HG03196 (cell line): ENCODE measurements around the gene NSUN2.

ENCODE experiments used
- ATAC-seq: cut with Tn5 transposase; IDR thresholded peaks from one replicate; pipeline ENCODE4 v1.9.1; 2021; ENCODE audit not compliant: unreplicated experiment

NSUN2 gene

GRCh38 chr5:6606884-6607558 lies 25.8 kb downstream of the NSUN2 start:
- no peak for ATAC-seq

- no peak for ATAC-seq
Observed at GRCh38 chr5:6604946-6605345, 27.9 kb downstream of the NSUN2 start.

GRCh38 chr5:6604341-6604740 lies 28.5 kb downstream of the NSUN2 start:
- no peak for ATAC-seq

GRCh38 chr5:6603643-6604042 lies 29.2 kb downstream of the NSUN2 start:
- ATAC-seq, result no peak

- ATAC-seq, result no peak
Observed at GRCh38 chr5:6602441-6602840, 30.4 kb downstream of the NSUN2 start.

- no peak for ATAC-seq
Observed at GRCh38 chr5:6601816-6602215, 31.0 kb downstream of the NSUN2 start.

- ATAC-seq, result no peak
Observed at GRCh38 chr5:6601271-6601670, 31.6 kb downstream of the NSUN2 start.

GRCh38 chr5:6599739-6600138 lies 33.1 kb downstream of the NSUN2 start:
- no peak for ATAC-seq

GRCh38 chr5:6598351-6598900 lies 34.4 kb downstream of the NSUN2 start:
- ATAC-seq, result no peak

- ATAC-seq, result no peak
Observed at GRCh38 chr5:6597557-6597956, 35.3 kb downstream of the NSUN2 start.

- ATAC-seq, result no peak
Observed at GRCh38 chr5:6596388-6596787, 36.5 kb downstream of the NSUN2 start.

- no peak for ATAC-seq
Observed at GRCh38 chr5:6595405-6595804, 37.4 kb downstream of the NSUN2 start.

GRCh38 chr5:6594066-6594465 lies 38.8 kb downstream of the NSUN2 start:
- no peak for ATAC-seq

- no peak for ATAC-seq
Observed at GRCh38 chr5:6593148-6594016, 39.5 kb downstream of the NSUN2 start.

GRCh38 chr5:6592601-6593000 lies 40.2 kb downstream of the NSUN2 start:
- ATAC-seq, result no peak

- ATAC-seq, result no peak
Observed at GRCh38 chr5:6591671-6592288, 41.1 kb downstream of the NSUN2 start.

GRCh38 chr5:6590581-6590980 lies 42.3 kb downstream of the NSUN2 start:
- ATAC-seq, result no peak

- no peak for ATAC-seq
Observed at GRCh38 chr5:6587171-6587570, 45.7 kb downstream of the NSUN2 start.

GRCh38 chr5:6586647-6587042 lies 46.2 kb downstream of the NSUN2 start:
- no peak for ATAC-seq

- ATAC-seq, result no peak
Observed at GRCh38 chr5:6585939-6586646, 46.8 kb downstream of the NSUN2 start.

- ATAC-seq, result no peak
Observed at GRCh38 chr5:6585168-6585567, 47.7 kb downstream of the NSUN2 start.
